GM19023 (cell line): ENCODE measurements around the gene NEK1.

Source experiments
- ATAC-seq: cut with Tn5 transposase; IDR thresholded peaks from one replicate; pipeline ENCODE4 v1.9.1; 2021; ENCODE audit warnings: mild to moderate bottlenecking, moderate library complexity; ENCODE audit not compliant: unreplicated experiment

Gene NEK1

DNA sequence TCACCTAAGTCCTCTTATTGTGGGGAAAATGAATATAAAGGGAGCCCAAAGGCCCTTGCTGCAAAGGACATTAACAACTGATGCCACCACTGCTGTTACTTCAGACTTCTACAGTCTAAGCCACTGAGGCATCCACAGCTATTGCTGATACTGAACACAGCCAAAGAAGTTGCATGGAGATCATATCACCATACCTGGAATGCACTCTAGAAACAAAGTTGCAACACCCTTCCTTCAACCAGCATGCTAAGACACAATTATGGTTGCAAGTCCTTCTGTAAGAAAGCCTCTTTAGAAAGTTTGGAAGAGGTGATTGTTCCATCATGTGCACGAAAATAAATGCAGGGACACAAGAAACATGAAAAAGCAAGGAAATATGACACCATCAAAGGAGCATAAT, 236.0 kb downstream of the NEK1 start:
- ATAC-seq: no peak

DNA sequence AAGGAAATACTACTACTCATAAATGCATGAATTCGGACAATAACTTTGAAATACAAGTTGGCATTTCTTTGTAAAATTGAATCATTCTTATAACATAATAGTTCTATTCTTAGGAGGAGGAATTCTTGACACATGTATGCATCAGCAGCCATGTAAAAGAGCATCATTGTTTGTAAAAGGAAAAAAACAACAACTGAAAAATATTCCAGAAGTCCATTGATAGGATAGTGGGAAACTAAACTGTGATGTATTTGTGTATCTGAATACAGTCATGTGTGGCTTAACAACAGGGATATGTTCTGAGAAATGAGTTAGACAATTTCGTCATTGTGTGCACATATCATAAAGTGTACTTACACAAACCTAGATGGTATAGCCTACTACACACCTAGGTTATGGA, 239.6 kb downstream of the NEK1 start:
- ATAC-seq: no peak

DNA sequence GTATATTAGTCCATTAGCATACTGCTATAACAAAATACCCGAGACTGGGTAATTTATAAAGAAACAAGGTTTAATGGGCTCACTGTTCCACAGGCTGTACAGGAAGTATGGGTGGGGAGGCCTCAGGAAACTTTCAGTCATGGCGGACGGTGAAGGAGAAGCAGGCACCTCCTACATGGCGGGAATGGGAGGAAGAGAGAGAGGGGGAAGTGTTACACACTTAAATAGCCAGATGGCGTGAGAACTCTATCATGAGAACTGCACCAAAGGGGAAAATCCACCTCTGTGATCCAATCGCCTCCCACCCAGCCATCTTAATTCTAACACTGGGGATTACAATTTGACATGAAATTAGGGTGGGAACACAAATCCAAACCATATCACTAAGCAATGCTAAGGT, 242.7 kb downstream of the NEK1 start:
- ATAC-seq: no peak

DNA sequence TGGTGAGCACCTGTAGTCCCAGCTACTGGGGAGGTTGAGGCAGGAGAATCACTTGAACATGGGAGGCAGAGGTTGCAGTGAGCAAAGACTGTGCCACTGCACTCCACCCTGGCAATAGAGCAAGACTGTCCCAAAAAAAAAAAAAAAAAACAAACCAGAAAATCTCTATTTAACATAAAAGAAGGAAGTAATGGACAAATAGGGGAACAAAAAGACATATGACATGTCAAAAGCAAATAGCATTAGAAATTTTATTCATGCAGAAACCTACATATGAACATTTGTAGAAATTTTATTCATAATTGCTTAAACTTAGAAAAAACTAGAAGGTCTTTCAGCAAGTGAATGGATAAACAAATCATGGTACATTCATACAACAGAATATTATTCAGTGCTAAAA, 244.6 kb downstream of the NEK1 start:
- ATAC-seq: no peak

DNA sequence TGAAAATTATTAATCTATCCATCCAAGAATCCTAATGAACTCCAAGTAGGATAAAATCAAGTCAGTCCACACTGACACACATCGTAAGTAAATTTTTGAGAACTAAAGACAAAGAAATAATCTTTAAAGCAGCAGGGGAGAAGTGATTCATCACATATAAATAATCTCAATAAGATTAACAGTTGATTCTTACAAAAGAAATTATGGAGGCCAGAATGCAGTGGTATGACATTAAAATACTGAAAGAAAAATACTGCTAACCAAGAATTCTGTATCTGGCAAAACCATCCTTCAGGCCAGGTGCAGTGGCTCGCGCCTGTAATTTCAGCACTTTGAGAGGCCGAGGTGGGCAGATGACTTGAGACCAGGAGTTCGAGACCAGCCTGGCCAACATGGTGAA, 245.6 kb downstream of the NEK1 start:
- no peak for ATAC-seq

DNA sequence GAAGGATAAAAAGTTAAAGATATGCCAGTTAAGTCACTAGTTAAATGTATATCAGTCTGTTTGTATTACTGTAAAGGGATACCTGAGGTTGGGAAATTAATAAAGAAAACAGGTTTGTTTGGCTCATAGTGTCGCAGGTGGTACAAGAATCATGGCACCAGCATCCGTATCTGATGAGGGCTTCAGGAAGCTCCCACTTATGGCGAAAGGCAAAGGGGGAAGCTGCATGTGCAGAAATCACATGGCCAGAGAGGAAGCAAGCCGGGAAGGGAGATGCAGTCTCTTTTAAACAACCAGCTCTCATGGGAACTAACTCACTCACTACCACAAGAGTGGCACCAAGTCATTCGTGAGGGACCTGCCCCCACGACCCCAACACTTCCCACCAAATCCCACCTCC, 249.8 kb downstream of the NEK1 start:
- ATAC-seq: no peak

DNA sequence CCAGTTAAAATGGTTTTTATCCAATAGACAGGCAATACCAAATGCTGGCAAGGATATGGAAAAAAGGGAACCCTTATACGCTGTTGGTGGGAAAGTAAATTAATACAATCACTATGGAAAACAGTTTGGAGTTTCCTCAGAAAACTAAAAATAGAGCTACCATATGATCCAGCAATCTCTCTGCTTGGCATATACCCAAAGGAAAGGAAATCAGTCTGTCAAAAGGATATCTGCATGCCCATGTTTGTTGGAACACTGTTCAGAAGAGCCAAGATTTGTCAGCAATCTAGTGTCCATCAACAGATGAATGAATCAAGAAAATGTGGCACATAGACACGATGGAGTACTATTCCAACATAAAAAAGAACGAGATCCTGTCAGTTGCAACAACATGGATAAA, 250.6 kb downstream of the NEK1 start:
- no peak for ATAC-seq

DNA sequence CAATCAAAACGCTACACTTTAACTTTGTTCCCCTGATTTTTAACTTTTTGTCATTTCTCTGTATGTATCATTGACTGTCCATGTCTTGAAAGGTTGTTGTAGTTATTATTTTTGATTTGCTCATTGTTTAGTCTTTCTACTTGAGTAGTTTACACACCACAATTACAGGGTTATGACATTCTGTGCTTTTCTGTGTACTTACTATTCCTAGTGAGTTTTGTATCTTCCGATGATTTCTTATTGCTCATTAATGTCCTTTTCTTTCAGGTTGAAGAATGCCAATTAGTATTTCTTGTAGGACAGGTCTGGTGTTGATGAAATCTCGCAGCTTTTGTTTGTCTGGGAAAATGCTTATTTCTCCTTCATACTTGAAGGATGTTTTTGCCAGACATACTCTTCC, 252.4 kb downstream of the NEK1 start:
- ATAC-seq: no peak

DNA sequence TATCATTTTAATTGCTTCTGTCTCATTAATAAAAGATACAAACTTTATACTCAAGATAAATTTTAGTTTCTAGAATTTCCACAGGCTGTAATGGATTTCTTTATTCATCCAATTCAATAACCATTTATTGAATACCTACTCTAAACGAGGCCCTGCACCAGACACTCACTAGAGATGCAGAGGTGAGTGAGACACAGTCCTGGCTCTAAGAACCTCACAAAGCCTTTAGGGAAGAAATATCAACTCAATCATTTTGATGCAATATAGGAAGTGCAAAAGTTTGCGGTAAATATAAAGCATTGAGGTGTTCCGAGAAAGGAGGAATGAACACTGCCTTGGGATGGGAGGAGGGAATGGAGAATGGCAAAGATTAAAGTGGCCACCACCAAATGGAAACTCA, 260.0 kb downstream of the NEK1 start:
- no peak for ATAC-seq

DNA sequence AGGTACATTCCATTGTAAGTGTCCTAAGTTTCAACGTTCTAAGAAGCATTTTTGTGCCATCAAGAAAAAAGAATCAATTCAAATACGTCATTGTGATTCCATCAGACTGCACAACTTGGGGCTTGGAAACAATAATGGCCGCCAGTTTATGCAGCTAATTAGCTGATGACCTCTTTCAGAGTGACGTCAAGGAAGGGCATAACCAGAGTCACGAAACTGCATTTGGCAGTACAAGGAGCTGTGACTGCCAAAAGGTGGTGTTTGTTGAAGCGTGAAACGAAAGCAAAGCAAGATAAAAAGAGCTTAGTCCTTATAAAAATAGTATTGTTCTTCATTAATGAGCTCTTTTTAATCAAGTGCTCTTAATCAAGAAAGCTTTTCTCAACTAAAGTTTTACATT, 260.5 kb downstream of the NEK1 start:
- ATAC-seq: no peak

DNA sequence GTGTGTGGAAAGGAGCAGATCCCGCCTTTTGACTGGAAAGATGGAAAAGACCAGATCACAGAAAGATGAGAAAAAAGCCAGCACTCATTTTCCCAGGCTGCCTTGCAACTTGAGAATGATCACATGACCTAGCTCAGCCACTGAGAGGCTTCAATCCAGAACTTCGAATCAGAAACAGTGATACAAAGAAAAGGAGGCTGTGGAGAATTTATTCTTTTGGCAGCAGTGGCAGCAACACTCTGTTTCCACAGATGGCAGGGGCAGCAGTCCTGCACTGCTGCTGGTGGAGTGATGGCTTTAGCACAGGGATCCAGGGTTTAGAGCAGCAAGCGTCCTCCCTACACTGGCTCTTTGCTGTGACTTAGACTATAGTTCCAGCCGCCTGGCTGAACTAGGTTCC, 263.8 kb downstream of the NEK1 start:
- no peak for ATAC-seq

DNA sequence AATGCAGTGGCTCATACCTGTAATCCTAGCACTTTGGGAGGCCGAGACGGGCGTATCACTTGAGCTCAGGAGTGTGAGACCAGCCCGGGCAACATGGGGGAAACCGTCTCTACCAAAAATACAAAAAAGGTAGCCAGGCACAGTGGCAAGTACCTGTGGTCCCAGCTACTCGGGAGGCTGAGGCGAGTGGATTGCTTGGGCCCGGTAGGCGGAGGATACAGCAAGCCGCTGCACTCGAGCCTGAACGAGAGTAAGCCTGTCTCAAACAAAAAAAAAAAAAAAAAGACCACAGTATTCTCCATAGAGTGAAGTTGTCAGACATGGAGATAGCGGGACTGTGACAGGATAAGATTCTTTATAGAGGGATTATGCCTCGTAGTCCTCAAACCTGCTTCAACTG, 265.5 kb downstream of the NEK1 start:
- ATAC-seq: no peak

DNA sequence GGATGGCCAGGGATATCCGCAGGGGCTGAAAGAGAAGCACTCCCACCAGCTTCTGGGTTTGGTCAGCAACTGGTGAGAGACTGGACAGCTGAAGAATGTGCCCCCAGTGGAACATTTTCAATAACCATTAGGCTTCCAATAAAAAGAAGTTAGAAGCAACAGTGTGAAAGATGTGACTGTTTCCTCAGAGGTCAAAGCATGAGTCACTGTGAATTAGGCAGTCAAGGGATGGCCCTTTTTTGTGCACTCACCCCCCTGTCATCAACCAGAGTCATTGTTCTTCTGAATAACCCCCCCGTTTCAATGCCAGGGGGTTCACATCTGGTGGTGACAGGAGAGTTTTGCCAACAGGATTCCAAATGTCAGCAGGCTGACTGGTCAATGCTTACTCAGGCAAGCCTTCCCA, 267.1 kb downstream of the NEK1 start:
- ATAC-seq: no peak
